Activated CD4-positive, alpha-beta T cell treated with anti-CD3 and anti-CD28 coated beads, Interleukin-2, amount 50 U/mL, for 48 hours (primary cell): Measurements from ENCODE around the gene CDC42BPA.

ENCODE experiments used
- DNase-seq, 2 experiments: peaks; one replicate each; pipeline ENCODE4 v3.0.0-alpha.2; 2020

The CDC42BPA gene

GRCh38 chr1:227333423-227333822 is 15.1 kb upstream of the CDC42BPA start:
- DNase-seq = no peak

GRCh38 chr1:227330279-227331076 is 12.2 kb upstream of the CDC42BPA start:
- no peak for DNase-seq

- DNase-seq = no peak
Measured at GRCh38 chr1:227328405-227329019, 10.2 kb upstream of the CDC42BPA start.

GRCh38 chr1:227325156-227325555 is 6.9 kb upstream of the CDC42BPA start:
- DNase-seq = no peak

GRCh38 chr1:227323967-227324268 is 5.6 kb upstream of the CDC42BPA start:
- DNase-seq = no peak

- DNase-seq = no peak
Measured at GRCh38 chr1:227323171-227323966, 5.1 kb upstream of the CDC42BPA start.

GRCh38 chr1:227322376-227322775 is 4.1 kb upstream of the CDC42BPA start:
- DNase-seq = no peak

- DNase-seq = no peak
Measured at GRCh38 chr1:227321035-227321434, 2.7 kb upstream of the CDC42BPA start.

GRCh38 chr1:227320476-227320875 is 2.2 kb upstream of the CDC42BPA start:
- DNase-seq = no peak

- no peak for DNase-seq
Measured at GRCh38 chr1:227318853-227319607, 738 bp upstream of the CDC42BPA start.

GRCh38 chr1:227317523-227318015 is 723 bp downstream of the CDC42BPA start:
- DNase-seq = peak; percentile 12 to 20

GRCh38 chr1:227317011-227317451 is 1.3 kb downstream of the CDC42BPA start:
- no peak for DNase-seq

- DNase-seq = no peak
Measured at GRCh38 chr1:227316456-227316855, 1.8 kb downstream of the CDC42BPA start.

GRCh38 chr1:227315629-227316346 is 2.5 kb downstream of the CDC42BPA start:
- DNase-seq = no peak

- no peak for DNase-seq
Measured at GRCh38 chr1:227314014-227314848, 4.1 kb downstream of the CDC42BPA start.

GRCh38 chr1:227312361-227313025 is 5.8 kb downstream of the CDC42BPA start:
- no peak for DNase-seq

GRCh38 chr1:227311389-227312001 is 6.8 kb downstream of the CDC42BPA start:
- no peak for DNase-seq

GRCh38 chr1:227308367-227309336 is 9.6 kb downstream of the CDC42BPA start:
- DNase-seq = no peak

- DNase-seq = no peak
Measured at GRCh38 chr1:227306689-227307088, 11.6 kb downstream of the CDC42BPA start.
